ENCODE measurements around the gene CREB3L2.

The CREB3L2 gene

GRCh38 chr7:137958470-137959431, 43.1 kb downstream of the CREB3L2 start:
- no peaks in the 10 kb centered on the region for H3K9me3 Mint-ChIP-seq

DNA sequence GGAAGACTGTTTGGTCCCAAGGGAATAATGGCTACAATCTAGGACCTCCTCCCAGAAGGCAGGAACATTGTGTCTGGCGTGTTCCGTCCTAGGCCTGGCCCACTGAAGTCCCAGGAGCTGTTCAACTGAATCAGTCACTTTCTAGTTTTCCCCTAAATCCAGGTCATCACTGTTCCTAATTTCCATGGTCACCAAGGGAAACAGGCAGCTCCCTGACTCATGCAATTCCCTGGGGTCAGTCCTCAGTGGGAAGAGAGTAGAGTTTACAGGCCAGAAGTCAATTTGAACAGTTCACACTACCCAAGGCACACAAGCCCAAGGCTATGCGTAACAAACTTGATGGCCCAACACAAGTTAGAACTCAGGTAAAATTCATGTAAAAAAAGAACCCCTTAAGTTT, 44.0 kb downstream of the CREB3L2 start:
- Mint-ChIP-seq H3K27me3 (no peaks in the 10 kb centered on the region), H3K9me3 (no peaks in the 10 kb centered on the region), H3K4me3 (no peak overlapping the region), H3K27ac (no peak overlapping the region), H3K4me1 (peaks cover 7% of the 10 kb centered on the region), H3K36me3 (peaks cover 26% of the 10 kb centered on the region)

More at GRCh38 chr7:137958470-137959431, 43.1 kb downstream of the CREB3L2 start:
- Mint-ChIP-seq H3K4me1 (peaks cover 7% of the 10 kb centered on the region), H3K27ac (no peak overlapping the region), H3K4me3 (no peak overlapping the region), H3K36me3 (peaks cover 24% of the 10 kb centered on the region), H3K27me3 (no peaks in the 10 kb centered on the region)

- no peak overlapping the region for H3K27ac Mint-ChIP-seq
- no peaks in the 10 kb centered on the region for H3K9me3 Mint-ChIP-seq
- H3K27me3 Mint-ChIP-seq, result no peaks in the 10 kb centered on the region
- peaks cover 16% of the 10 kb centered on the region for H3K36me3 Mint-ChIP-seq
- H3K4me3 Mint-ChIP-seq, result no peak overlapping the region
- peaks cover 4% of the 10 kb centered on the region for H3K4me1 Mint-ChIP-seq
These were observed 45.3 kb downstream of the CREB3L2 start for GRCh38 chr7:137956591-137956990.

GRCh38 chr7:137956183-137956582, 45.7 kb downstream of the CREB3L2 start:
- H3K4me3 Mint-ChIP-seq, result no peak overlapping the region
- H3K27ac Mint-ChIP-seq, result no peak overlapping the region
- H3K4me1 Mint-ChIP-seq, result no peaks in the 10 kb centered on the region
- H3K36me3 Mint-ChIP-seq, result peaks cover 16% of the 10 kb centered on the region
- no peaks in the 10 kb centered on the region for H3K27me3 Mint-ChIP-seq
- no peaks in the 10 kb centered on the region for H3K9me3 Mint-ChIP-seq

DNA sequence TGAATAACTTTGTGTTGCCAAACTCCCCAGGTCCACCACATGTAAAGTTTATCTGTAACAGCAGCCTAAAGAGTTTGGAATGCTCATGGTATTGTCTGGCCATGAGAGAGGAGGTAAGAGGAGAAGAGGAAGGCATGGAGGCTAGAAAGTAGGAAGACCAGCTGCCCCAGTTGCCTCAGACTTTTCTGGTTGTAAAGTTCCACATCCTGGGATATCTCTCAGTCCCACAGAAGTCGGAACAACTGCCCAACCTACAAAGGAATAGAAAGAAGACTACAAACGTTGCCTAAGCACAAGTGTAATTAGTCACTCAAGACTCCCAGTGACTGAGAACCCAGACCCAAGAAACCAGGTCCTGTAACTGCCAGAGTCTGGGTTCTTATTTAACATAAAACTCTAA, 47.3 kb downstream of the CREB3L2 start:
- Mint-ChIP-seq H3K4me1 (no peaks in the 10 kb centered on the region), H3K4me3 (no peak overlapping the region), H3K9me3 (no peaks in the 10 kb centered on the region), H3K27ac (no peak overlapping the region), H3K27me3 (no peaks in the 10 kb centered on the region), H3K36me3 (peaks cover 16% of the 10 kb centered on the region)

- Mint-ChIP-seq H3K27ac (no peak overlapping the region), H3K27me3 (no peaks in the 10 kb centered on the region)
These were observed 48.0 kb downstream of the CREB3L2 start for GRCh38 chr7:137953665-137954470.

GRCh38 chr7:137953043-137953664, 48.7 kb downstream of the CREB3L2 start:
- H3K27ac Mint-ChIP-seq, result no peak overlapping the region
- H3K4me1 Mint-ChIP-seq, result no peaks in the 10 kb centered on the region
- no peaks in the 10 kb centered on the region for H3K9me3 Mint-ChIP-seq
- H3K27me3 Mint-ChIP-seq, result no peaks in the 10 kb centered on the region
- H3K4me3 Mint-ChIP-seq, result no peak overlapping the region
- peaks cover 8% of the 10 kb centered on the region for H3K36me3 Mint-ChIP-seq

More at GRCh38 chr7:137953665-137954470, 48.0 kb downstream of the CREB3L2 start:
- Mint-ChIP-seq H3K36me3 (peaks cover 11% of the 10 kb centered on the region), H3K4me3 (no peak overlapping the region), H3K4me1 (no peaks in the 10 kb centered on the region), H3K9me3 (no peaks in the 10 kb centered on the region)

DNA sequence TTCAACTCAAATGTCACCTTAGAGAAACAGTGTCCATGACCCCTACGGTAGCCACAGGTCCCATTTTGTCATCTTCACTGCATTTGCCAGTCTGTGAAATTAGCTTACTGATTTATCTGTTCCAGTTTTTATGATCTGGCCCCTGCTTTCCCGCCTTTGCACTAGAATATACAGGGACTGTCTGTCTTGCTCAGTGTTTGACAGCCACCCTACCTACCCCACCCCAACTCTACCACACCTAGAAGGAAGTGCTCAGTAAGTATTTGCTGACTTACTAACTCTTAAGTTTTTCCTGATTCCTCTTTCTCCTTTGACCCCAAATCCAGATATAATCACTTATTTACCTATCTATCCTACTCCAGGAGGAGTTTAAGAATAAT, 49.5 kb downstream of the CREB3L2 start:
- Mint-ChIP-seq H3K27me3 (no peaks in the 10 kb centered on the region), H3K4me1 (no peaks in the 10 kb centered on the region), H3K4me3 (no peak overlapping the region), H3K36me3 (peaks cover 11% of the 10 kb centered on the region), H3K27ac (no peak overlapping the region), H3K9me3 (no peaks in the 10 kb centered on the region)

DNA sequence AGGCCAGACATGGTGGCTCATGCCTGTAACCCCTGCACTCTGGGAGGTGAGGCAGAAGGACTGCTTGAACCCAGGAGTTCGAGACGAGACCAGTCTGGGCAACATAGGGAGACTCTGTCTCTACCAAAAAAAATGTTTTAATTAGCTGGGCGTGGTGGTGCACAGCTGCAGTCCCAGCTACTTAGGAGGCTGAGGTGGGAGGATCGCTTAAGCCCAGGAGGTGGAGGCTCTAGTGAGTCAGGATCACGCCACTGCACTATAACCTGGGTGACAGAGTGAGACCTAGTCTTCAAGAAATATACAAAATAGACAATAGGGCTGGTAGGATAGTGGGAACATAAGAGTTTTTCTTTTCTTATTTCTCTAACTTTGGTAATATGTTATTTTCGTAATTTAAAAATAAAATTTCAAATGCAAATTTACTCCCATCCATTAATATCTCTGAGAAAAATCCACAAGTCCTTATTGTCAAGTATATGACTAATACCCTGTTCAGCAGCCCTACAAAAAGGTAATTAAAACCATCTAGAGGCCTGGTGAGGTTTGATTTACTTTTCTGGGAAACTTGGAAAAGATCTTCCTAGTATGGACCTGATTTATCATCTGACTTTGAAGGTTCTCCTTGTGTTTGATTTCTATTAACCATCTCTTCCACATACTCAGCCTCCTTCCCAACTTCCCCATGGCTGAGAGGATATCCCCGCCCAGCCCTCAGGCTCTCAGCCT, 50.0 kb downstream of the CREB3L2 start:
- no peak overlapping the region for H3K4me3 Mint-ChIP-seq
- H3K27me3 Mint-ChIP-seq, result no peaks in the 10 kb centered on the region
- no peak overlapping the region for H3K27ac Mint-ChIP-seq
- H3K9me3 Mint-ChIP-seq, result no peaks in the 10 kb centered on the region
- H3K4me1 Mint-ChIP-seq, result no peaks in the 10 kb centered on the region
- H3K36me3 Mint-ChIP-seq, result peaks cover 5% of the 10 kb centered on the region

- H3K4me1 Mint-ChIP-seq, result no peaks in the 10 kb centered on the region
- H3K9me3 Mint-ChIP-seq, result no peaks in the 10 kb centered on the region
- peaks cover 5% of the 10 kb centered on the region for H3K36me3 Mint-ChIP-seq
- no peak overlapping the region for H3K4me3 Mint-ChIP-seq
- no peaks in the 10 kb centered on the region for H3K27me3 Mint-ChIP-seq
- H3K27ac Mint-ChIP-seq, result no peak overlapping the region
These were observed 50.9 kb downstream of the CREB3L2 start for GRCh38 chr7:137950967-137951366.

- Mint-ChIP-seq H3K27ac (no peak overlapping the region), H3K9me3 (no peaks in the 10 kb centered on the region), H3K27me3 (no peaks in the 10 kb centered on the region), H3K4me3 (no peak overlapping the region), H3K4me1 (no peaks in the 10 kb centered on the region), H3K36me3 (peaks cover 5% of the 10 kb centered on the region)
These were observed 51.6 kb downstream of the CREB3L2 start for GRCh38 chr7:137950263-137950621.

DNA sequence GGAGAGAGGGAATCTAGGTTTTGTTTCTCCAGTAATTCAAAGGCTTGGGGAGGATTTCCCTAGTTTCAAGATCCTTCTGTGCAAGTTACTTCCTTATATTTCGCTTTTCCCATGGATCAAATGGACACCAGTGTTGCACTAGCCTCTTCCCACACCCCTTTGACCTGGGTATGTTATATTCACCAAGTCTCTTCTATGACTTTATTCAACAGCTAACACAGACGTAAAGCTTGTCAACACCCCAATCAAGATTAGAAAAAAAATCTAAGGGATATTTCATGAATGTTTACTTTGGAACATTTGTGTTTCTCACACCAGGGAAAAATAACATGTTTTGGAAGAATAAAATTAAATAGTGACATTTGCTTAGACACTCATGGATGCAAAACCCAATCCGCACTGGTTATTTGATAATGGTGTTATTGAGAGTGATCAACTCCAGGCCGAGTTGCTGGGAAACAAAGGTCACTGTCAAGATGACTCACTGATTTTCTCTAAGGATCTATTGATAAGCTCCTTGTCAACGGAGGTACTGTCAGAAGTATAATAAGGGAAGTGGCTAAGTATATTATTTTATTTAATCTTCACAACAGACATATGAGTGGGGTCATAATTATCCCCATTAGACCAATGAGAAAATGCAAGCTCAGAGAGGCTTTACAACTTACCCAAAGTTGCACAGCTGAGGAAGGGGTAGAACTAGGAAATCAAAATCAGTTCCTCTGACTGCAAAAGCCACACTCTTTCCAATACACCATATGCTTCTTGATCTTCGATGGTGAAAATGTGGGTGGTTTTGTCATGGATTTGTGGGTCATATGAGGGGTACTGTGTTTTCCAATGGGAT, 52.2 kb downstream of the CREB3L2 start:
- Mint-ChIP-seq H3K4me1 (no peaks in the 10 kb centered on the region), H3K27me3 (no peaks in the 10 kb centered on the region), H3K27ac (no peak overlapping the region), H3K9me3 (no peaks in the 10 kb centered on the region), H3K4me3 (no peak overlapping the region), H3K36me3 (peaks cover 5% of the 10 kb centered on the region)

DNA sequence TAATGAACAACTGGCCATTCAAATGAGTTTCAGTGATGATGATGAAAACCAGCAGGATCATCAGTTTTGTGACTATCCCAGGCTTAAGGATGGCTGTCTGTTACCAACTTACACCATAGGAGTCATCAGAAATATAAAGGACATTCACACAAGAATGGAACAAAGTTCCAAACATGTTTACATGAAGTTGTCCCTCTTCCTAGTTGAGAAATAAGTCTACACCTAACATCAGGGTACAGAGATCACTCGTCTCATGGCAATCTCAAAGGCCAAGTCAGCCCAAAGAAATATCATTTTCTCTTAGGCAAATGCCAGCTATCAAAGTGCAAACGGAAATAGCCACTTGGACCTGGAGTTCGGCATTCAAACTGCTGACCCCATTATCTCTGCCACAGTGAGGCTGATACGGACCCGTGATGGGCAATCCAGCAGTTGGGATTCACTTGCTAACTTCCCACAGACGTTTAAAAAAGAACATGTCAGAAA, 53.0 kb downstream of the CREB3L2 start:
- Mint-ChIP-seq H3K36me3 (peaks cover 5% of the 10 kb centered on the region), H3K4me1 (no peaks in the 10 kb centered on the region), H3K27ac (no peak overlapping the region)

DNA sequence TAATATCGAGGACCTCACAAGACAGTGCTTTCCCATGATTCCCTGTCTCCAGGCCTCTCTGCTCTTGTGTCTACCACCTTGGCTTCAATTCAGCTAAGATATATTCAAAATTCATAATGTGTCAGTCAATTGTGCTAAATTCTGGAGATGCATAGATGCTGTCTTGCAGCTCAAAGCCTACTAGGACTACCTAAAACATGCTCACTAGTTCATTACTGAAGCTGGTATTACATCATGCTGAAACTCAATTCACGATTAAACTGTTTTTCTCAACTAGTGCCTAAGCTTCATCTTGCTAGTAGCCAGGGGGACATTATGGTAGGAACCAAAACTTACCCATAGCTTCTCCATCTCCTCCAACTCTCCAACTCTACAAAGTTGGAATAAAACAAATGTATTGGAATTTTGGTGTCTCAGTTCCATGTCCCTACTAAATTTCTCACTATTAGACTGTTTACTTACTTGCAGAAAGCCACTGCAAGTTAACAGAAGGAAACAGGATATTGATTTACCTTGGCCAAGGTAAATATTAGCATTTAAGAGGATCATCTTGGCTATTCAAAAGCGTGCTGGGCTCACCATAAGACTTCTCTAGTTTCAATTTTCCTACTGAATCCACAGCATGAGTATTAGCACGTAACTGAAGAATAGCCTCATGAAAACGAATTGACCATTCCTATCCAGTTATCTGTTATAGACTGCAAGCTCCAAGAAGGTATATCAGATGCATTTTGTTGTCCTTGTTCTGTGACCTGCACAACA, 53.6 kb downstream of the CREB3L2 start:
- no peaks in the 10 kb centered on the region for H3K4me1 Mint-ChIP-seq
- no peak overlapping the region for H3K27ac Mint-ChIP-seq
- no peak overlapping the region for H3K4me3 Mint-ChIP-seq
- H3K9me3 Mint-ChIP-seq, result no peaks in the 10 kb centered on the region
- H3K36me3 Mint-ChIP-seq, result peaks cover 4% of the 10 kb centered on the region
- H3K27me3 Mint-ChIP-seq, result no peaks in the 10 kb centered on the region

More for the DNA sequence above, 53.0 kb downstream of the CREB3L2 start:
- Mint-ChIP-seq H3K4me3 (no peak overlapping the region), H3K9me3 (no peaks in the 10 kb centered on the region), H3K27me3 (no peaks in the 10 kb centered on the region)

All from activated naive CD4-positive, alpha-beta T cell treated with anti-CD3 and anti-CD28 coated beads, Interleukin-2, amount 50 U/mL, for 24 hours (primary cell).